ENCODE results near the gene FAM110A. TPM values are rescaled to one million over a fixed set of nuclear protein-coding genes. Genes with fewer than 3 reads are reported as not detected.
"Not testable (repeated sequence)": the region's sequence is repeated elsewhere in the genome, so short reads cannot be mapped to it uniquely, and the experiment has no call there.

Gene FAM110A
- total and polyA plus RNA-seq, 4 donors = 2.9 to 7.0 (median 3.3) TPM

DNA sequence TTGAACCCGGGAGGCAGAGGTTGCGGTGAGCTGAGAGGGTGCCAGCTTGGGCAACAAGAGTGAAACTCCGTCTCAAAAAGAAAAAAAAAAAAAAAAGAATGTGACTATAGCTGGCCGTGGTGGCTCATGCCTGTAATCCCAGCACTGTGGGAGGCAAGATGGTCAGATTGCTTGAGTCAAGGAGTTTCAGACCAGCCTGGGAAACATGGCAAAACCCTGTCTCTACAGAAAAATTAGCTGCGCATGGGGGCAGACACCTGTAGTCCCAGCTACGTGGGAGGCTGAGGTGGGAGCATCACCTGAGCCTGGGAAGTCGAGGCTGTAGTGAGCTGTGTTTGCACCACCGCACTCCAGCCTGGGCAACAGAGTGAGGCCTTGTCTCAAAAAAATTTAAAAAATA is 5.5 kb upstream of the FAM110A start:
- not testable (repeated sequence) for H3K9me3 ChIP-seq (ENCODE audit: control insufficient read depth, low read length); H3K4me3 ChIP-seq (ENCODE audit: low read length in 2 of 2); H3K27me3 ChIP-seq (ENCODE audit: control insufficient read depth in 1 of 2, insufficient read depth in 2 of 2, low read length in 1 of 2); H3K27ac ChIP-seq (ENCODE audit: low read depth in 1 of 2, low read length in 2 of 2); H3K36me3 ChIP-seq (ENCODE audit: control insufficient read depth in 1 of 2, insufficient read depth in 2 of 2, low read length in 1 of 2); H3K4me1 ChIP-seq (ENCODE audit: control insufficient read depth in 1 of 2, insufficient read depth in 2 of 2, low read length in 2 of 2); DNase-seq; ATAC-seq (ENCODE audit: low FRiP score)
- 86 to 92% methylated on average over 8 of the region's 8 CpGs for WGBS, 2 donors
- intact Hi-C loops (cut with DNase I) = loop anchor here in 1 of 2 donors (10.0 kb wide), 1 partner anchor 173 kb away; the partner anchor contains the start of gene SRXN1

DNA sequence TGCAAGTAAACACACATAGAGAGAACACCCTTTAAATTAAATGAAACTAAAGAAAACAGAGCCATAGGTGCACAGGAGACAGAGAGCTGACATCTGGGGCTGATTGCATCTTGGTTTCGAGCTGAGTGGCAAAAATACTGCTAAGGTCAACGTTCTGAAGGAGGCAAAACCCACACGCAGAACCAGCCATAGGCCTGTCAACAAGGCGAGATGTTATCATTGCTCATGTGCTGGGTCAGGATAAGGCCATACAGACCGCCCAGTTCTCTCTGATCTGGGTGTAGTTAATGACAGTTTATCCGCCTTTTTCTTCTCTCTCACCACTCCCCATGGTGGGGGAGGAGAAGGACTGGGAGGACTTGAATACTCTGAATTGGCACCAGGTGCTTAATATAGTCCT is 4.5 kb upstream of the FAM110A start:
- ATAC-seq (ENCODE audit: low FRiP score) (no peak), DNase-seq (no peak)
- Histone ChIP-seq H3K9me3 (ENCODE audit: control insufficient read depth, low read length) (no peaks in the 10 kb centered on the region), H3K27me3 (ENCODE audit: control insufficient read depth in 1 of 2, insufficient read depth in 2 of 2, low read length in 1 of 2) (no peaks in the 10 kb centered on the region), H3K27ac (ENCODE audit: low read depth in 1 of 2, low read length in 2 of 2) (no peak overlapping the region), H3K4me3 (ENCODE audit: low read length in 2 of 2) (no peak overlapping the region), H3K4me1 (ENCODE audit: control insufficient read depth in 1 of 2, insufficient read depth in 2 of 2, low read length in 2 of 2) (no peaks in the 10 kb centered on the region), H3K36me3 (ENCODE audit: control insufficient read depth in 1 of 2, insufficient read depth in 2 of 2, low read length in 1 of 2) (no peaks in the 10 kb centered on the region)
- 56 to 62% methylated on average over 6 of the region's 6 CpGs for WGBS, 2 donors
- intact Hi-C loops (cut with DNase I) = loop anchor here in 1 of 2 donors (10.0 kb wide), 1 partner anchor 174 kb away; the partner anchor contains the start of gene SRXN1

- intact Hi-C loops (cut with DNase I) = loop anchor here in 1 of 2 donors (10.0 kb wide), 1 partner anchor 175 kb away; the partner anchor contains the start of gene SRXN1
- 92 to 93% methylated on average over 2 of the region's 2 CpGs for WGBS, 2 donors
- no peak for ATAC-seq (ENCODE audit: low FRiP score)
These were observed 4.0 kb upstream of the FAM110A start for GRCh38 chr20:829551-829950.

GRCh38 chr20:830011-830521 is 3.4 kb upstream of the FAM110A start:
- intact Hi-C loops (cut with DNase I) = loop anchor here in 1 of 2 donors (10.0 kb wide), 1 partner anchor 285 kb away; the partner anchor contains the start of gene PSMF1
- peak in 1 of 2 donors; percentile 24 for DNase-seq
- H3K4me3 ChIP-seq (ENCODE audit: low read length in 2 of 2) = no peak overlapping the region
- H3K27me3 ChIP-seq (ENCODE audit: control insufficient read depth in 1 of 2, insufficient read depth in 2 of 2, low read length in 1 of 2) = no peaks in the 10 kb centered on the region
- no peaks in the 10 kb centered on the region for H3K36me3 ChIP-seq (ENCODE audit: control insufficient read depth in 1 of 2, insufficient read depth in 2 of 2, low read length in 1 of 2)
- no peaks in the 10 kb centered on the region for H3K4me1 ChIP-seq (ENCODE audit: control insufficient read depth in 1 of 2, insufficient read depth in 2 of 2, low read length in 2 of 2)
- no peaks in the 10 kb centered on the region for H3K9me3 ChIP-seq (ENCODE audit: control insufficient read depth, low read length)
- WGBS, 2 donors = 50 to 62% methylated on average over 8 of the region's 8 CpGs
- no peak for ATAC-seq (ENCODE audit: low FRiP score)
- no peak overlapping the region for H3K27ac ChIP-seq (ENCODE audit: low read depth in 1 of 2, low read length in 2 of 2)

More at GRCh38 chr20:829551-829950, 4.0 kb upstream of the FAM110A start:
- Histone ChIP-seq H3K27ac (ENCODE audit: low read depth in 1 of 2, low read length in 2 of 2) (no peak overlapping the region), H3K4me1 (ENCODE audit: control insufficient read depth in 1 of 2, insufficient read depth in 2 of 2, low read length in 2 of 2) (no peaks in the 10 kb centered on the region), H3K4me3 (ENCODE audit: low read length in 2 of 2) (no peak overlapping the region), H3K36me3 (ENCODE audit: control insufficient read depth in 1 of 2, insufficient read depth in 2 of 2, low read length in 1 of 2) (no peaks in the 10 kb centered on the region), H3K27me3 (ENCODE audit: control insufficient read depth in 1 of 2, insufficient read depth in 2 of 2, low read length in 1 of 2) (no peaks in the 10 kb centered on the region), H3K9me3 (ENCODE audit: control insufficient read depth, low read length) (no peaks in the 10 kb centered on the region)
- DNase-seq = peak in 1 of 2 donors; percentile 11

DNA sequence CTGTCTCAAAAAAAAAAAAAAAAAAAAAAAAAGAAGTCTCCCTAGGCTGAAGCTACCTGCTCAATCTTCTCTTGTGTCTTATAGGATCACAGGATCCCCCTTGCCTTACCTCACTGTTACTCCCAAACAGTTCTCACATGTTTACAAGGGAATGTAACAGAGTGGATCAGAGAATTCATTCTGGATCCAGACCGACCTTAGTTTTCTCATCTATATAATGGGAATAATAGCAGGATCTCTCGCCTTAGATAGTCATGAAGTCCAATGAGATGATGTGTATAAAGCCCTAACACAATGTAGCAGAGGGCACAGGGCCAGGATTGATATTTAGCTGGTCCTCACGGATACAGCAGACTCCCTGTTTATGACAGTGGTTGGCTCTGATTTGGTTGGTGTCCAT is 2.3 kb upstream of the FAM110A start:
- Histone ChIP-seq H3K9me3 (ENCODE audit: control insufficient read depth, low read length) (no peaks in the 10 kb centered on the region), H3K27ac (ENCODE audit: low read depth in 1 of 2, low read length in 2 of 2) (no peak overlapping the region), H3K4me3 (ENCODE audit: low read length in 2 of 2) (no peak overlapping the region), H3K4me1 (ENCODE audit: control insufficient read depth in 1 of 2, insufficient read depth in 2 of 2, low read length in 2 of 2) (no peaks in the 10 kb centered on the region), H3K27me3 (ENCODE audit: control insufficient read depth in 1 of 2, insufficient read depth in 2 of 2, low read length in 1 of 2) (no peaks in the 10 kb centered on the region), H3K36me3 (ENCODE audit: control insufficient read depth in 1 of 2, insufficient read depth in 2 of 2, low read length in 1 of 2) (no peaks in the 10 kb centered on the region)
- intact Hi-C loops (cut with DNase I) = loop anchor here in 1 of 2 donors (10.0 kb wide), 1 partner anchor 284 kb away; the partner anchor contains the start of gene PSMF1
- no peak for DNase-seq
- no peak for ATAC-seq (ENCODE audit: low FRiP score)
- 88% methylated on average over 3 of the region's 3 CpGs for whole genome bisulfite sequencing, 2 donors

DNA sequence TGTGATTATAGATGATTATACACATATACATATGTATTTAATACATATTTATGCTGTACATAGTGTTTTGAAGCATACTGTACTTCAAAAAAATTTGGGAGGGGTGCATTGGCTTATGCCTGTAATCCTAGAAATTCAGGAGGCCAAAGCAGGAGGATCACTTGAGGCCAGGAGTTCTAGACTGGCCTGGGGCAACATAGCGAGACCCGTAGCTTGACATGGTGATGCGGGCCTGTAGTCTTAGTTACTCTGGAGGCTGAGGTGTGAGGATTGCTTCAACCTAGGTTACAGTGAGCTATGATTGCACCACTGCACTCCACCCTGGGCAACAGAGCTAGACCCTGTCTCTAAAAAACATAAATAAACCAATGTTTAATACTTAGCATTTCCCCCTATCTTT is 1.6 kb upstream of the FAM110A start:
- intact Hi-C loops (cut with DNase I) = loop anchor here in 1 of 2 donors (10.0 kb wide), 1 partner anchor 283 kb away; the partner anchor contains the start of gene PSMF1
- H3K36me3 ChIP-seq (ENCODE audit: control insufficient read depth in 1 of 2, insufficient read depth in 2 of 2, low read length in 1 of 2) = no peaks in the 10 kb centered on the region
- DNase-seq = peak in 1 of 2 donors; percentile 12
- no peaks in the 10 kb centered on the region for H3K27me3 ChIP-seq (ENCODE audit: control insufficient read depth in 1 of 2, insufficient read depth in 2 of 2, low read length in 1 of 2)
- no peaks in the 10 kb centered on the region for H3K9me3 ChIP-seq (ENCODE audit: control insufficient read depth, low read length)
- WGBS, 2 donors = 97 to 98% methylated on average over 3 of the region's 3 CpGs
- ATAC-seq (ENCODE audit: low FRiP score) = no peak
- H3K27ac ChIP-seq (ENCODE audit: low read depth in 1 of 2, low read length in 2 of 2) = no peak overlapping the region
- no peak overlapping the region for H3K4me3 ChIP-seq (ENCODE audit: low read length in 2 of 2)
- no peaks in the 10 kb centered on the region for H3K4me1 ChIP-seq (ENCODE audit: control insufficient read depth in 1 of 2, insufficient read depth in 2 of 2, low read length in 2 of 2)

DNA sequence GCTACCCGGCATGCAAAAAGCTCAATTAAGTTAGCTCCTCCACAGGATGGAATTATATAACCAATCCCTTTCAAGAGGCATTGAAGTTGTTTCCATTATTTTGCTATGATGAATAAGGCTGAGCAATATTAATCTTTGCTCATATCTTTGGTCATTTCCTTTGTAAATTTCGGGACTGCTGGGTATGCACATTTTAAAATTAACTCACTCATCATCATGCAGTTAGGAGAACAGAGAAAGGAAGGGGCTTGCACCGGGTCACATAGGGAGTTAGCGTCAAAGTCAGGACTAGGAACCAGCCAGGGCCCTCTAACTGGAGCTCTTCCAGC is 430 bp upstream of the FAM110A start:
- Histone ChIP-seq H3K4me1 (ENCODE audit: control insufficient read depth in 1 of 2, insufficient read depth in 2 of 2, low read length in 2 of 2) (no peaks in the 10 kb centered on the region), H3K4me3 (ENCODE audit: low read length in 2 of 2) (peak overlapping the region; percentile 27 to 35), H3K27ac (ENCODE audit: low read depth in 1 of 2, low read length in 2 of 2) (no peak overlapping the region), H3K36me3 (ENCODE audit: control insufficient read depth in 1 of 2, insufficient read depth in 2 of 2, low read length in 1 of 2) (no peaks in the 10 kb centered on the region), H3K9me3 (ENCODE audit: control insufficient read depth, low read length) (no peaks in the 10 kb centered on the region), H3K27me3 (ENCODE audit: control insufficient read depth in 1 of 2, insufficient read depth in 2 of 2, low read length in 1 of 2) (no peaks in the 10 kb centered on the region)
- intact Hi-C loops (cut with DNase I) = loop anchor here in 1 of 2 donors (10.0 kb wide), 1 partner anchor 282 kb away; the partner anchor contains the start of gene PSMF1
- DNase-seq (no peak), ATAC-seq (ENCODE audit: low FRiP score) (no peak)
- WGBS, 2 donors = 1 to 2% methylated on average over 4 of the region's 4 CpGs

DNA sequence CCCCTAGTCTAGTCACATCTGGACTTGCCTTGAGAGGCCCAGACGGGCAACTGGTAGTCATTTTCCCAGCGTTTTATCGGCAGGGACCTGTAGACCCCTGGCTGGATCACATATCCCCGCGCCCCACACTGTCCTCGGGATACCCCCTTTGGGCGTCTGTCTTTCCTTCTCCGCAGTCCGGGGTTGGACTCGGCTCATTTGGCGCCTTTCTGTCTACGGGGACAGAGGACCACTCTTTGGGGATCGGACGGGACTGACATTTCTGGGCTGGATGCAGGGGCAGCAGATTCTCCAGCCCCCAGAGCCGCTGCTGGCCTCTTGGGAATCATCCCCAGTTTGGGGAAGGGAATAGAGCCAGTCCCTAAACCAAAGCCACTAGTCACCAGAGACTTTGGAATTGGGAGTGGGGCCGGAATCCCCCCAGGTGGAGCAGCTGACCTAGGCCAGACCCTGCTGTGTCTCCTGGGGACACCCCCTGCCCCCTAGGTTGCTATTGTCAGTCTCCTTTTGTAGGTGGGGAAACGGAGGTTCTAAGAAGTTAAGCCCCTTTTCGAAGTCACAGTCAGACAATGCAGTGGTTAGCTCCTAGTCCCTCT is 734 bp downstream of the FAM110A start:
- Histone ChIP-seq H3K9me3 (ENCODE audit: control insufficient read depth, low read length) (no peaks in the 10 kb centered on the region), H3K36me3 (ENCODE audit: control insufficient read depth in 1 of 2, insufficient read depth in 2 of 2, low read length in 1 of 2) (no peaks in the 10 kb centered on the region), H3K4me1 (ENCODE audit: control insufficient read depth in 1 of 2, insufficient read depth in 2 of 2, low read length in 2 of 2) (no peaks in the 10 kb centered on the region), H3K27ac (ENCODE audit: low read depth in 1 of 2, low read length in 2 of 2) (no peak overlapping the region), H3K4me3 (ENCODE audit: low read length in 2 of 2) (peak overlapping the region; percentile 35 to 54), H3K27me3 (ENCODE audit: control insufficient read depth in 1 of 2, insufficient read depth in 2 of 2, low read length in 1 of 2) (no peaks in the 10 kb centered on the region)
- DNase-seq = peak in 1 of 2 donors; percentile 77
- ATAC-seq (ENCODE audit: low FRiP score) = peak; percentile 5
- intact Hi-C loops (cut with DNase I) = loop anchor here in 1 of 2 donors (10.0 kb wide), 1 partner anchor 281 kb away; the partner anchor contains the start of gene PSMF1
- WGBS, 2 donors = 11 to 12% methylated on average over 18 of the region's 18 CpGs

- Histone ChIP-seq H3K36me3 (ENCODE audit: control insufficient read depth in 1 of 2, insufficient read depth in 2 of 2, low read length in 1 of 2) (no peaks in the 10 kb centered on the region), H3K4me3 (ENCODE audit: low read length in 2 of 2) (no peak overlapping the region), H3K4me1 (ENCODE audit: control insufficient read depth in 1 of 2, insufficient read depth in 2 of 2, low read length in 2 of 2) (no peaks in the 10 kb centered on the region), H3K9me3 (ENCODE audit: control insufficient read depth, low read length) (no peaks in the 10 kb centered on the region), H3K27me3 (ENCODE audit: control insufficient read depth in 1 of 2, insufficient read depth in 2 of 2, low read length in 1 of 2) (no peaks in the 10 kb centered on the region), H3K27ac (ENCODE audit: low read depth in 1 of 2, low read length in 2 of 2) (no peak overlapping the region)
- intact Hi-C loops (cut with DNase I) = loop anchor here in 1 of 2 donors (10.0 kb wide), 1 partner anchor 279 kb away; the partner anchor contains the start of gene PSMF1
- ATAC-seq (ENCODE audit: low FRiP score) (no peak), DNase-seq (no peak)
- WGBS, 2 donors = 46 to 48% methylated on average over 2 of the region's 2 CpGs
These were observed 2.1 kb downstream of the FAM110A start for GRCh38 chr20:835608-836045.
